GM12864 (cell line): Measurements from ENCODE around the gene LIME1.

ENCODE experiments used
- DNase-seq: peaks from one replicate; pipeline ENCODE4 v3.0.0-alpha.2; 2011; ENCODE audit warnings: low read depth
- H3K4me3 ChIP-seq: 2 replicates; pipeline ENCODE4 v1.5.1; 2011; ENCODE audit warnings: mild to moderate bottlenecking, low read depth, low read length, control low read depth
- CTCF ChIP-seq: IDR thresholded peaks from 2 replicates; pipeline ENCODE4 v1.5.1; 2011; ENCODE audit warnings: low read depth, mild to moderate bottlenecking, moderate library complexity, low read length, control low read depth, inconsistent platforms; ENCODE audit errors: missing control alignments

LIME1 gene

GRCh38 chr20:63733117-63733516 is 3.3 kb upstream of the LIME1 start:
- DNase-seq = no peak
- no peak for TF ChIP-seq CTCF
- H3K4me3 ChIP-seq = no peak overlapping the region

GRCh38 chr20:63733579-63734081 is 2.8 kb upstream of the LIME1 start:
- no peak for DNase-seq
- H3K4me3 ChIP-seq = no peak overlapping the region

GRCh38 chr20:63734111-63734945 is 2.1 kb upstream of the LIME1 start:
- DNase-seq = no peak
- H3K4me3 ChIP-seq = no peak overlapping the region
- no peak for TF ChIP-seq CTCF

More at GRCh38 chr20:63733579-63734081, 2.8 kb upstream of the LIME1 start:
- TF ChIP-seq CTCF = no peak

GRCh38 chr20:63734946-63735858 is 1.3 kb upstream of the LIME1 start:
- TF ChIP-seq CTCF = no peak
- no peak overlapping the region for H3K4me3 ChIP-seq

DNA sequence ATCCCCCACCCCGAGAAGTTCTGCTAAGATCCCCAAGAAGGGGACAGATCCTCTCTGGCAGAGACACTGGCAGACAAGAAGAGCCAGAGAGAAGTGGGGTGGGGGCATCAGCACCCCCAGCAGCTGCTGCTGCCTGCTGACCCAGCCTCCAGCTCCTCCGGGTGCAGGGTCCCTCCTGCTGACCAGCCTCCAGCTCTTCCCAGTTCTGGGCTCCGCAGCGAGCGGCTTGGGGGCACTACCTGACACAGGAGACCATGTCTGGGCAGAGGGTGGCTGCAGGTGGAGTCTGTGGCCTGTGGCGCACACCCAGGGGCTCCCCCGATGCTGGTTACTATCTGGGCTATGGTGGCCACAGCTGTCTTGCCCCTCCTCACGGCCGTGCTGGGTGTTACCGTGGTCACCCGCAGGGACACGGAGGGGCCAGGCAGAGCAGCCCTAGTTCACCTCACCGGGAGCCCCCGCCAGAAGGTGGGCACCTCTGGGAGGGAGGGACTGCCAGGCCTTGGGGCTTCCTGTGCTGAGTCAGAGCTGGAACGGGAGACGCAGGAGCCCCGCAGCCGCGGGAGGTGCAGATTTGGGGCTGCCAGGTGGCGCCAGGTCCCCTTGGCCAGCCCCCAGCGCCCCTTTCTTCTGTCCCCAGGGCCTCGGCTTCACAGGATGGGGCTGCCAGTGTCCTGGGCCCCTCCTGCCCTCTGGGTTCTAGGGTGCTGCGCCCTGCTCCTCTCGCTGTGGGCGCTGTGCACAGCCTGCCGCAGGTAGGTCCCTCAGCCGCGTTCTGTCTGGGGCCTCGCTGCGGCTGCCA is 630 bp downstream of the LIME1 start:
- TF ChIP-seq CTCF = no peak
- DNase-seq = no peak
- H3K4me3 ChIP-seq = peak overlapping the region; percentile 65

More at GRCh38 chr20:63734946-63735858, 1.3 kb upstream of the LIME1 start:
- no peak for DNase-seq

- H3K4me3 ChIP-seq = peak overlapping the region; percentile 65
- DNase-seq = no peak
- no peak for TF ChIP-seq CTCF
These were observed 1.2 kb downstream of the LIME1 start for GRCh38 chr20:63737695-63737944.
